Lower leg skin (tissue), 4 donors: ENCODE data around the gene GRAP. TPM values are rescaled to one million over a fixed set of nuclear protein-coding genes. Genes with fewer than 3 reads are reported as not detected.
"Not testable (repeated sequence)": the region's sequence is repeated elsewhere in the genome, so short reads cannot be mapped to it uniquely, and the experiment has no call there.

Experiments
- DNase-seq, 2 donors: peaks; one replicate each; pipeline ENCODE4 v3.0.0-alpha.2; 2019; ENCODE audit warnings: low spot score in 2 of 2
- H3K4me3 ChIP-seq: fragments of 200-600 bp; sonication (generic); 2 replicates; pipeline ENCODE4 v1.5.1; 2017; ENCODE audit warnings: mild to moderate bottlenecking, low read depth; ENCODE audit not compliant: poor library complexity, severe bottlenecking
- WGBS, 2 donors: methylation state at CpG; one replicate each; pipeline ENCODE4 v1.1.5; 2018; 5-methylcytosine and 5-hydroxymethylcytosine counted together
- intact Hi-C: fragments of 100-400 bp; cut with DNase I; formaldehyde crosslinking; loops from one replicate; pipeline ENCODE4 v1.15.0; 2023; ENCODE audit warnings: low total_unique reads
- total RNA-seq, 4 donors: library from RNA; depleted of rRNA; stranded (reverse); fragments of >200 nt; gene quantifications; one replicate each; pipeline ENCODE4 v1.1.0, GENCODE V29; 2016

Gene GRAP
- total RNA-seq, 4 donors from 2014 or later = 0.55 to 3.5 (median 1.2) TPM

DNA sequence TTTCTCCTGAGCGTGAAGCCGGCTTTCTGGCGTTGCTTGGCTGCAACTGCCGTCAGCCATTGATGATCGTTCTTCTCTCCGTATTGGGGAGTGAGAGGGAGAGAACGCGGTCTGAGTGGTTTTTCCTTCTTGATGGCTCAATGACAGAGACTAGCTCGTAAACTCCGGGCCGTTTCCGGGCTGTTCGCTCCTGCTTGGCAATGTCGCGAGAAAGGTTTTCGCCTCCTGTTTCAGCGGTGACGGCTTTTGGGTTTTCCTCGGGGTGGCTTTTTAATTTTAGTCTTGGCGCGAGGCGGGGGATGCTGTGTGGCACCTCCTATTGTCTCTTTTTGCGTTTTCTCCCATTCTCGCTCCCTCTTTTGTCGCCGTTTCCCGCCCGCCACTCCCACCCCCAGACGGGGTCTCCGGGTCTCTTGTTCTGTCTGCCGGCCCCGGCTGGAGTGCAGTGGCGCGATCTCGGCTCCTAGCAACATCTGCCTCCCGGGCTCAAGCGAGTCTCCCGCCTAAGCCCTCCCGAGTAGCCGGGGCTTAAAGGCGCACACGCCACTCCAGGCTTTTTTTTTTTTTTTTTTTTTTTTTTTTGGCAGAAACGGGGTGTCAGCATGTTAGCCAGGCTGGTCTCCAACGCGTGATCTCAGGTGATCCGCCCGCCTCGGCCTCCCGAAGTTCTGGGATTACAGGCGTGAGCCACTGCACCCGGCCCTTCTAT is 15.4 kb upstream of the GRAP start:
- 1% methylated on average over 14 to 20 of the region's 51 CpGs for WGBS, 2 donors
- intact Hi-C loops, H3K4me3 ChIP-seq: not testable (repeated sequence)
- peak; percentile 29 to 91 for DNase-seq

DNA sequence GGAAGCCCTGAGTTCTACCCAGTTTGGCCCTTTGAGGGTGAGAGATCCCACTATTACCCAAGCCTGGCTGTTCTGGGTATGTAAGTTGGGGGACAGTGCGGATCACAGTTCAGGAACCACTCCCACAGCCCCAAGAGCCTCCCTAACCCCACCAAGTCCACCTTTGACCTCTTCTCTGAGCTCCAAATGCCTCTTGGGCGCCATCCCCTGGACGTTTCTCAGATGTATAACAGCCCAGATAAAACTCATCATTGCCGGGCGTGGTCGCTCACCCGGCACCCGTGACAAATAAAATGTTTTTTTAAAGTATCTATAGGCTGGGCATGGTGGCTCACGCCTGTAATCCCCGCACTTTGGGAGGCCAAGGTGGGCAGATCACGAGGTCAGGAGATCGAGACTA is 8.7 kb upstream of the GRAP start:
- intact Hi-C loops, DNase-seq, H3K4me3 ChIP-seq: not testable (repeated sequence)
- no CpG with 5 or more reads among the region's 12 CpGs for WGBS, 2 donors

DNA sequence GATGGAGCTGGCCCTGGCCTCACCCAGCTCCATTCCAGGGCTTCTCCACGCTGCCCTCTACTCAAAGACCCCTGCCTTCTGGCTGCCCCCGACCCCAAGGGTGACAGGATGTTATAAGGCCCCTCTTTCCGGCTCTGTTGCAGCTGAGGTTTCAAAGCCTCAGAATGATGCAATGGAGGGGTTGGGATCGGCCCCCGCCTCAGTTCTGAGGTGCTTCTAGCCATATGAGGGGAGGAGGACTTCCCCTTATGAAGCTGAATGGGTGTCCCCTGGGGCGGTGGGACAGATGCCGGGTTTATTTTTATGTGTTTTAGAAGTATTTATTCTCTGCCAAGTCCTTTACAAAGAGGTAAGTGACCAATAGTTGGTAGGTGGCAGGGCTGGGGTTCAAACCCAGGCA is 2.1 kb upstream of the GRAP start:
- intact Hi-C loops, H3K4me3 ChIP-seq, DNase-seq: not testable (repeated sequence)
- WGBS, 2 donors = no CpG with 5 or more reads among the region's 7 CpGs

DNA sequence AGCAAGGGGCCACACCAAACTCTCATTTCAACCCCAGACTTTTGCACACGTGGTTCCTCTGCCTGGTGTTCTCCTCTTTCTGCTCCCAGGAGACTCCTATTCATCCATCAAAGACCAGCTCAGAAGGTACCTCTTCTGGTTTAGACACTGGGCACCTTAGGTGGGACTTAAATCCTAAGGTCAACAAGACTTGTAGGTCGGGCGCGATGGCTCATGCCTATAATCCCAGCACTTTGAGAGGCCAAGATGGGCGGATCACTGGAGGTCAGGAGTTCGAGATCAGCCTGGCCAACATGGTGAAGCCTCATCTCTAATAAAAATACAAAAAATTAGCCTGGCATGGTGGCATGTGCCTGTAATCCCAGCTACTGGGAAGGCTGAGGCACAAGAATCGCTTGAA is 753 bp upstream of the GRAP start:
- DNase-seq = peak; percentile 8 to 34
- H3K4me3 ChIP-seq, intact Hi-C loops: not testable (repeated sequence)
- 87 to 91% methylated on average over 4 to 5 of the region's 7 CpGs for WGBS, 2 donors

DNA sequence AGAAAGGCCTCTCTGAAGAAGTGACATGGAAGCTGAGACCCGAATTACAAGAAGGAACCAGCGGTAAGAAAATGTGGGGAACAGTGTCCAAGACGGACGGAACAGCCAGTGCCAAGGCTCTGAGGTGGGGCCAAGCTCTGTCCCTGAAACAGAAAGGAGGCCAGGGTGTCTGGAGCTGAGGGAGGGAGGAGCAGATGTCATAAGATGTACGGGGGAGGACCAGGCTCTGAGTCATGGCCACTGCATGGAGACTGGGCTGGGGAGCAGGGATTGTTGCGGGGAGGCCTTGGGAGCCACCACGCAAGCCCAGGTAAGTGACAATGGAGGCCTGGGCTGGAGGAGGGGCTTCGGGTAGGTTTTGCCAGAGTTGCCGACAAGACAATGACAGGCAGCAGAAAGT is 2.1 kb downstream of the GRAP start:
- H3K4me3 ChIP-seq, intact Hi-C loops: not testable (repeated sequence)
- no CpG with 5 or more reads among the region's 9 CpGs for WGBS, 2 donors

DNA sequence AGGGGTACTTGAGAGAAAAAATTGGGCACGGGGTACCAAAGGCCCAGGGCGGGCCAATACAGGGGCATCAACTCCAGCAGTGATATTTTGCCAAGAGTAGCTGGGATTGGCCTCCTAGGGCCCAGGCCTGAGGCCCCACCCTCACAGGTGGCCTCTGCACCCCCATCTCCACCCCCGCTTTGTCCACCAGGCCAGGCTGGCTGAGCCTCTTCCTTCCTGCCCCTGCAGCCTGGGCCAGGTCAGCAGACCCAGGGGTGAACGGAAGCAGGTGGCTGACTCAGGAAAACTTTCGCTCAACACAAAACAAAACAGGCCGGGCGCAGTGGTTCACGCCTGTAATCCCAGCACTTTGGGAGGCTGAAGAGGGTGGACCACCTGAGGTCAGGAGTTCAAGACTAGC is 3.7 kb downstream of the GRAP start:
- DNase-seq, H3K4me3 ChIP-seq, intact Hi-C loops: not testable (repeated sequence)
- no CpG with 5 or more reads among the region's 8 CpGs for WGBS, 2 donors

More for the DNA sequence above, 2.1 kb downstream of the GRAP start:
- DNase-seq = not testable (repeated sequence)

DNA sequence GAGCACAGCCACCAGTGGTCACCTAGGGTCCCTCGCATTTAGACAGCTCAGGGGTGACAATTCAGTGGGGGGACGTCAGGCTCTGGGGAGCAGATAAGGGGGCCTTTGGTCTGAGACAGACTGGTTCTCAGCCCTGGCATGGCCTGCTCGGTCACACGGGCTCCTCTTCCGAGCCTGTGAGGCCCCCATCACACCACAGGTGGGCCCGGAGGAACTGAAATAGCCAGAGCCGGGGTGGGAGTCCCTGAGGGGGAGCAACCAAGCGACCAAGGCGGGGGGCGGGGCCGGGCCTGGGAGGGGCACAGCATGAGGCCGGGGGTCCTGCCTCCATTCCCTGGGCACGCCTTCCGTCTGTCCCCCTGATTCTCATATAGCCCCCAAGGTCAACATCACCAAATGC is 4.4 kb downstream of the GRAP start:
- intact Hi-C loops, DNase-seq, H3K4me3 ChIP-seq: not testable (repeated sequence)
- no CpG with 5 or more reads among the region's 14 CpGs for WGBS, 2 donors

DNA sequence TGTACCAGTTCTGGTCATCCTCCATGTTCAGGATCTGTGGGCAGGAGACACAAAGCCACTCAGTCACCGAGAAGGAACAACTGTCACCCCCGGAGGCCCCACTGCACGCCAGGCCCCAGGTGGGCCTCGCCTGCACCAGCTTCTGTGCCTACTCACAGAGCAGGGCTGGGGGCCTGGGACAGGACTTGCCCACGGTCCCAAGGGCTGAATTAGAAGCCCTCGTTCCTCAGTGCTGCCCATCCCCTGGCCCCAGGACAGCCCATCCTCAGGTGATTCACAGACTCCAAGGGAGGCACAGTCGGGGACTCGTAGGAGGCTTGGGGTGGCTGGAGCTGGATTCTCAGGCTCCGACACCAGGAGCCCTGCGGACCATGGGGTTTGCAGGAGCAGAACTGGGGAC is 4.9 kb downstream of the GRAP start:
- WGBS, 2 donors = no CpG with 5 or more reads among the region's 10 CpGs
- intact Hi-C loops, H3K4me3 ChIP-seq: not testable (repeated sequence)
- peak in 1 of 2 donors; percentile 48 for DNase-seq

DNA sequence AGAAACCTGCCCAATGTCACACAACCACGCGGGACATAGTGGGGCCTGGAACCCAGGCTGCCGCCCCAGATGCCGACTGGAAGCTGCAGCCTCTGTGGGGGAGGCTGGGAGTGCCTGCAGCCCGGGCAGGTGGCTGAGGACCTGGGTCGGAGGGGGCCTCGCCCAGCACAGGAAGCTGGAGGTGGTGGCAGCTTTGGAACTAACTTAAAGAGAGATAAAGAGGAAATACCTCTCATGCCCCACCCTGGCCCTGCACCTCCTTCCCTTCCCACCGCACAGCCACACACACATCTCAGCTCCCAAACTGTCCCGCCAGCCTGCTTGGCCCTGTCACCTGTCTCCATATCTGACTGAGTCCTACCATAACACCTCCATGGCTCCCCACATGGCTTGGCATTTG is 6.4 kb downstream of the GRAP start:
- DNase-seq, H3K4me3 ChIP-seq, intact Hi-C loops: not testable (repeated sequence)
- no CpG with 5 or more reads among the region's 9 CpGs for WGBS, 2 donors

DNA sequence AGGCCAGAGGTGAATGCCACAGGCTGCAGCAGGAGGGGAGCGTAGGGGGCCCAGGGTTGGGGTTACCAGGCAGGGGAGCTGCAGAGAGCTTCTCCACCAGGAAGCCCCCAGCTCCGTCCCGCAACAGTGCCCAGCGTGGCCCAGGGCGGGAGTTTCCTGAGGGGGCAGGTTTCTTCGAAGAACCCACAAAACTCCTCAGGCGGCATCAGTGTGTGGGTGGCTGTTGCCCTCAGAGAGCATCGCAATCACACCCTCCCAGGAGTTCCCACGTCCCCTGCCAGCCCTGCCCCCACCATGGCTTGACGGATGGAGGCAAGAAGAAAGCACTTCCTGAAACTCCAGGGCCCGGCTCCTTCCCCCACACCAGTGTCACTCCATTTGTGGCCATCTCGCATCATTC is 8.0 kb downstream of the GRAP start:
- intact Hi-C loops, H3K4me3 ChIP-seq, DNase-seq: not testable (repeated sequence)
- WGBS, 2 donors = no CpG with 5 or more reads among the region's 12 CpGs

DNA sequence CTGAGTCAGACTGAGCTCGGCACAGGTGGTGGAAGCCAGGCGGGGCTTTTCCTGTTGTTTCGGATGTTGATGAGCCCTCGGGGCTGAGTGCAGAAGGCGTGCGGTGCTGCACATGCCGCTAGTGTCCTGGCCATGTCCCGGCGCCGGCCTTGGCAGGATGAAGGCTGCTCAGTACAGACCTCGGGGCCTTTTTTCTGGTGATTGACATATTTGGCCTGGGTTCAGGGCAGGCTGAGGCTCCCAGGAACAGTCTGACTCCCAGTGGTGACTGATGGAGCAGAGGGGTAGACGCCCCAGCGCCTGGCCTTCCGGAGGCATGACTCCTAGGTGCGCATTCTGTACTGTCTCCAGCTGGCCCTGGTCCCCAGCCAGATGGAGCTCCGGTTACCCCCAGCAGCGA is 8.8 kb downstream of the GRAP start:
- no CpG with 5 or more reads among the region's 17 CpGs for WGBS, 2 donors
- DNase-seq, intact Hi-C loops, H3K4me3 ChIP-seq: not testable (repeated sequence)

DNA sequence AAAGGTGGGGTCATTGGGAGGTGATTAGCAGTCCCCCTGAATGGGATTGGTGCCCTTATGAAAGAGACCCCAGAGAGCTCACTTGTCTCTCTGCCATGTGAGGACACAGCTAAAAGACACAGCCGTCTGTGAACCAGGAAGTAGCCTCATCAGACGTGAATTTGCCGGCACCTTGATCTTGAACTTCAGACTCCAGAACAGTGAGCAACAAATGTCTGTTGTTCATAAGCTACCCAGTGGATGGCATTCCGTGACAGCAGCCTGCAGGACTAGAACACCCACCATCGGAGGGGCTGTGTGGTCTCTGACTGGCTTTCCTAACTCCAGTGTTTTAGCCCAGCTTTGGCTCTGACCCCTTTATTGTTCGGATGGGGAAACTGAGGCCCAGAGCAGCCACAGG is 9.2 kb downstream of the GRAP start:
- H3K4me3 ChIP-seq, DNase-seq, intact Hi-C loops: not testable (repeated sequence)
- no CpG with 5 or more reads among the region's 6 CpGs for WGBS, 2 donors

DNA sequence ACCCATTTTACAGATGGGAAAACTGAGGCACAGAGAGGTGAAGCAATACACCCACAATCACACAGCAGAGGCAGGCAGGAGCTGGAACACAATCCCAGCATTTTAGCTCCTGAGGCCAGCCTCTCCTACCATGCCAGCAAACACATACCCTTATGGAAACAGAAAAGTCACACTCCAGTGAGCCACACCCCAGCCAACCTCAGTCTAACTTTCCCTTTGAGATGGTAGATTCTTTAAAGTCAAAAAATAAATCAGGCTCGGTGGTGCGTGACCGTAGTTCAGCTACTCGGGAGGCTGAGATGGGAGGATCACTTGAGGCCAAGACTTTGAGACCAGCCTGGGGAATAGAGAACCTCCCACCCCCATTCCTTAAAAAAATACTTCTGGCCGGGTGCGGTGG is 10.6 kb downstream of the GRAP start:
- intact Hi-C loops, H3K4me3 ChIP-seq, DNase-seq: not testable (repeated sequence)
- no CpG with 5 or more reads among the region's 6 CpGs for WGBS, 2 donors

DNA sequence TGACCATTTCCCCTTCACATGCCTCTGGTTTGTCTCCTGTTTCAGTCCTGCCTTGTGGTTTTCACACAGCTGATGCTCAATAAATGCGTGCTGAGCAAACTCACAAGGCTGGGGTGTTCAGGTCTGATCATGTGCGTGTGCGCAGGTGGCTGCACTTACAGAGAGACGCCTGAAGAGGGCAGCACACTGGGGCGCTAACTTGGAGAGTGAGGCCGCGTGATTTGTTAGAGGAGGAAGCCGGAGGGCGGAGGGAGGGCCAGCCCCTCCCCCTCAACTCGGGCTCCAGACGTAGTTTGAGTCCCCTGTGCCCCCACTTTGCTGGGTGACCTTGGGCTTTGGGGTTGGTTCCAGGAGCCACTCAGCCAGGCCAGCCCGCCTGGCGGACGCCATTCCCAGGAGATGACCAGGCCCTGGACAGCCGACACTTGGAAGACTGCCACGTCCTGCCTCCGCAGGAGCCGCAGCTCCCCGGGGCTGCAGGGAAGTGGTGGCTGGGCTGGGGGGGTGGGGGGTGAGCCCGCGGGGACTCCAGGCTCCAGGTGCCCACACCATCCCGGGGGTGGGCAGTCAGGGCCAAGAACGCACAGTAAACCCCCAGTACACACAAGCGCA is 14.3 kb downstream of the GRAP start:
- H3K4me3 ChIP-seq, intact Hi-C loops: not testable (repeated sequence)
- peak in 1 of 2 donors; percentile 10 for DNase-seq
- WGBS, 2 donors = no CpG with 5 or more reads among the region's 24 CpGs

DNA sequence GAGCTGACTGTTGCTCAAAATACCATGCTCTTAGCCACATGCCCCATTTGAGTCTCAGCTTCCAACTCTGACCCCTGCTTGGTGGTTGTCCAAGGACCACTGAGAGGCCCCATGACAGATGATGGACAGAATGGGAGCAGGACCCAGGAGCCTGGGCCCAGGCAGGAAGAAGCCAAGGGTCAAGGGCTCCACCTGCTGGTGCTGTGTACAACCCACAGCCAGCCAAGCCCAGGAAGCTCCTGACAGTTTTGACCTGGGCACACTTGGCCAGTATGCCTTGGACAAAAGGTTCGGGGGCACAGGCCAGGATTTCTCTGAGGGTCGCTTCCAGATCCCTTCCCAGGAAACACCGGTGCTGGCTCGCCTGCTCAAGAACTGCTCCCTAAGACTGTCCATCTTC is 15.0 kb downstream of the GRAP start:
- WGBS, 2 donors = no CpG with 5 or more reads among the region's 4 CpGs
- peak in 1 of 2 donors; percentile 83 for DNase-seq
- intact Hi-C loops, H3K4me3 ChIP-seq: not testable (repeated sequence)
